Liver (tissue), 9 donors: Measurements from ENCODE around the gene ADM5. TPM values are rescaled to one million over a fixed set of nuclear protein-coding genes. Genes with fewer than 3 reads are reported as not detected.

Experiments used
- DNase-seq: peaks from one replicate; pipeline ENCODE4 v3.0.0-alpha.2; 2017; ENCODE audit warnings: low spot score
- H3K27ac ChIP-seq, 2 donors: one replicate each; pipeline ENCODE4 v1.7.0; 2013; ENCODE audit warnings: inconsistent platforms in 2 of 2, low read length in 2 of 2, control low read depth in 1 of 2, low read depth in 1 of 2, mild to moderate bottlenecking in 1 of 2
- H3K27me3 ChIP-seq, 4 donors: one replicate each; pipeline versions ENCODE4 v1.6.1 to v1.7.0; 2013; ENCODE audit warnings: low read length in 3 of 4, inconsistent platforms in 1 of 4, mild to moderate bottlenecking in 1 of 4, moderate library complexity in 1 of 4; ENCODE audit not compliant: control insufficient read depth in 4 of 4, insufficient read depth in 4 of 4
- H3K36me3 ChIP-seq, 4 donors: one replicate each; pipeline versions ENCODE4 v1.6.1 to v1.7.0; 2013; ENCODE audit warnings: low read length in 3 of 4, mild to moderate bottlenecking in 3 of 4, low read depth in 1 of 4, moderate library complexity in 1 of 4; ENCODE audit not compliant: control insufficient read depth in 4 of 4, insufficient read depth in 3 of 4
- H3K4me1 ChIP-seq, 4 donors: one replicate each; pipeline versions ENCODE4 v1.6.1 to v1.7.0; 2013; ENCODE audit warnings: low read length in 3 of 4, mild to moderate bottlenecking in 3 of 4, moderate library complexity in 1 of 4; ENCODE audit not compliant: control insufficient read depth in 4 of 4, insufficient read depth in 4 of 4
- H3K4me3 ChIP-seq, 3 donors: one replicate each; pipeline versions ENCODE4 v1.6.1 to v1.7.0; 2013; ENCODE audit warnings: low read length in 3 of 3, control low read depth in 1 of 3, low read depth in 1 of 3, mild to moderate bottlenecking in 1 of 3
- H3K9ac ChIP-seq, 2 donors: one replicate each; pipeline ENCODE4 v1.7.0; 2013; ENCODE audit warnings: low read length in 2 of 2, mild to moderate bottlenecking in 2 of 2, moderate library complexity in 2 of 2, control low read depth in 1 of 2, low read depth in 1 of 2
- H3K9me3 ChIP-seq, 4 donors: one replicate each; pipeline versions ENCODE4 v1.6.1 to v1.7.0; 2013; ENCODE audit warnings: low read length in 3 of 4; ENCODE audit not compliant: control insufficient read depth in 4 of 4
- ATF3 ChIP-seq: IDR thresholded peaks from 2 replicates; pipeline ENCODE4 v1.6.1; 2016; ENCODE audit warnings: antibody characterized with exemption
- CTCF ChIP-seq: fragments of 150-350 bp; IDR thresholded peaks from 2 replicates; pipeline ENCODE4 v1.5.1; 2017; ENCODE audit warnings: improper control_type of control experiment, low read depth, low read length; ENCODE audit not compliant: missing input control
- FOXA1 ChIP-seq: IDR thresholded peaks from 2 replicates; pipeline ENCODE4 v1.6.1; 2016; ENCODE audit warnings: antibody characterized with exemption
- FOXA2 ChIP-seq: IDR thresholded peaks from 2 replicates; pipeline ENCODE4 v1.6.1; 2016; ENCODE audit warnings: antibody characterized with exemption
- GABPA ChIP-seq, 2 donors: IDR thresholded peaks in 1 of 2; conservative IDR thresholded peaks in 1 of 2; 2 replicates each; pipeline ENCODE4 v1.6.1; 2016; ENCODE audit warnings: antibody characterized with exemption in 2 of 2, mild to moderate bottlenecking in 1 of 2, moderate library complexity in 1 of 2
- HNF4A ChIP-seq, 2 donors: conservative IDR thresholded peaks; 2 replicates each; pipeline ENCODE4 v1.6.1; 2016; ENCODE audit warnings: antibody characterized with exemption in 2 of 2, mild to moderate bottlenecking in 2 of 2
- HNF4G ChIP-seq: IDR thresholded peaks from 2 replicates; pipeline ENCODE4 v1.6.1; 2016; ENCODE audit warnings: antibody characterized with exemption
- JUND ChIP-seq, 2 donors: IDR thresholded peaks; 2 replicates each; pipeline ENCODE4 v1.6.1; 2016; ENCODE audit warnings: antibody characterized with exemption in 2 of 2
- MAX ChIP-seq: IDR thresholded peaks from 2 replicates; pipeline ENCODE4 v1.6.1; 2016; ENCODE audit warnings: antibody characterized with exemption
- NR2F2 ChIP-seq: IDR thresholded peaks from 2 replicates; pipeline ENCODE4 v1.6.1; 2016; ENCODE audit warnings: antibody characterized with exemption
- RAD21 ChIP-seq, 2 donors: IDR thresholded peaks; 2 replicates each; pipeline ENCODE4 v1.6.1; 2016; ENCODE audit warnings: antibody characterized with exemption in 2 of 2, mild to moderate bottlenecking in 2 of 2
- REST ChIP-seq: IDR thresholded peaks from 2 replicates; pipeline ENCODE4 v1.6.1; 2016; ENCODE audit warnings: antibody characterized with exemption, mild to moderate bottlenecking
- RXRA ChIP-seq, 2 donors: IDR thresholded peaks; 2 replicates each; pipeline ENCODE4 v1.6.1; 2017 to 2018; ENCODE audit warnings: antibody characterized with exemption in 2 of 2, mild to moderate bottlenecking in 1 of 2
- SP1 ChIP-seq: IDR thresholded peaks from 2 replicates; pipeline ENCODE4 v1.6.1; 2018; ENCODE audit warnings: antibody characterized with exemption, mild to moderate bottlenecking
- TAF1 ChIP-seq: conservative IDR thresholded peaks from 2 replicates; pipeline ENCODE4 v1.6.1; 2016; ENCODE audit warnings: antibody characterized with exemption, mild to moderate bottlenecking
- YY1 ChIP-seq: IDR thresholded peaks from 2 replicates; pipeline ENCODE4 v1.6.1; 2016; ENCODE audit warnings: antibody characterized with exemption, mild to moderate bottlenecking
- WGBS: extraction: QIAGEN DNeasy Blood & Tissue Kit; methylation state at CpG from one replicate; pipeline ENCODE4 v1.1.7; 2013; 5-methylcytosine and 5-hydroxymethylcytosine counted together
- polyA plus RNA-seq, 2 donors: library from polyadenylated mRNA; stranded (reverse) in 1 of 2; unstranded in 1 of 2; fragments of 200-250 nt in 1 of 2; fragments of >200 nt in 1 of 2; fragmentation: Nextera tagmentation in 1 of 2; extraction: Ambion mirVana in 1 of 2; gene quantifications; one replicate each; pipeline versions ENCODE4 v1.2.1 to v1.2.3, GENCODE V29; 2013 to 2015
- total RNA-seq, 2 donors: library from RNA; depleted of rRNA; stranded (reverse); fragments of >200 nt; gene quantifications; one replicate each; pipeline ENCODE4 v1.2.3, GENCODE V29; 2014
- donor health status: healthy.
- donor health status: healthy.
- donor health status: healthy.
- donor health status: healthy.
- donor health status: healthy.

ADM5 gene
- total and polyA plus RNA-seq, 4 donors: 0.11 to 0.84 (median 0.26) TPM

GRCh38 chr19:49679771-49680413, 9.5 kb upstream of the ADM5 start:
- Histone ChIP-seq H3K36me3 (peaks cover 3 to 25% (median 9%) of the 10 kb centered on the region in 4 donors), H3K27me3 (no peaks in the 10 kb centered on the region), H3K9me3 (no peaks in the 10 kb centered on the region), H3K9ac (no peak overlapping the region), H3K4me1 (peaks cover 2 to 38% (median 22%) of the 10 kb centered on the region in 4 donors), H3K4me3 (no peak overlapping the region), H3K27ac (peak overlapping the region in 1 of 2 donors; percentile 33)
- TF ChIP-seq ATF3: no peak
- TF ChIP-seq HNF4G: no peak
- no peak for TF ChIP-seq RAD21 (IDR thresholded peaks at IDR 0.05)
- no peak for TF ChIP-seq HNF4A (conservative IDR thresholded peaks at IDR 0.05)
- DNase-seq: no peak
- WGBS: 74% methylated on average over 10 of the region's 10 CpGs

GRCh38 chr19:49680421-49681351, 8.7 kb upstream of the ADM5 start:
- H3K9ac ChIP-seq: no peak overlapping the region
- peaks cover 6 to 32% (median 10%) of the 10 kb centered on the region in 4 donors for H3K36me3 ChIP-seq
- H3K4me1 ChIP-seq: peaks cover 2 to 40% (median 22%) of the 10 kb centered on the region in 4 donors
- H3K27ac ChIP-seq: peak overlapping the region in 1 of 2 donors; percentile 33
- H3K9me3 ChIP-seq: no peaks in the 10 kb centered on the region
- no peak overlapping the region for H3K4me3 ChIP-seq
- TF ChIP-seq FOXA1 (no peak), SP1 (no peak), FOXA2 (no peak), REST (no peak), RAD21 (IDR thresholded peaks at IDR 0.05) (peak; percentile 83 to 89), YY1 (peak; percentile 46), RXRA (IDR thresholded peaks at IDR 0.05) (no peak), HNF4G (no peak), CTCF (peak; percentile 99), JUND (IDR thresholded peaks at IDR 0.05) (no peak), TAF1 (no peak), ATF3 (no peak), NR2F2 (no peak), GABPA (IDR thresholded peaks at IDR 0.05 in 1 of 2, conservative IDR thresholded peaks at IDR 0.05 in 1 of 2) (no peak), MAX (no peak)
- DNase-seq: peak; percentile 98
- 36% methylated on average over 40 of the region's 40 CpGs for WGBS
- no peaks in the 10 kb centered on the region for H3K27me3 ChIP-seq
